HepG2 (cell line): ENCODE data around the gene NOP9. TPM values are rescaled to one million over a fixed set of nuclear protein-coding genes. Genes with fewer than 3 reads are reported as not detected.

Source experiments
- ARID2 ChIP-seq: sonication (generic); formaldehyde crosslinking; IDR thresholded peaks from 2 replicates; pipeline ENCODE4 v1.8.1; 2022; ENCODE audit warnings: mild to moderate bottlenecking, missing genetic modification reagents, borderline replicate concordance
- GZF1 ChIP-seq: sonication (generic); formaldehyde crosslinking; IDR thresholded peaks from 2 replicates; pipeline ENCODE4 v1.5.1; 2020; ENCODE audit warnings: mild to moderate bottlenecking, missing genetic modification reagents
- HDAC1 ChIP-seq: sonication (generic); formaldehyde crosslinking; IDR thresholded peaks from 2 replicates; pipeline ENCODE4 v1.5.1; 2020; ENCODE audit warnings: mild to moderate bottlenecking, missing genetic modification reagents
- NONO ChIP-seq, 2 experiments: fragments of 450-650 bp in 1 of 2; sonication (generic) in 1 of 2; formaldehyde crosslinking in 1 of 2; IDR thresholded peaks in 1 of 2; conservative IDR thresholded peaks in 1 of 2; 2 replicates each; pipeline versions ENCODE4 v1.6.1 to v1.8.0; 2017 to 2022; ENCODE audit warnings: mild to moderate bottlenecking in 1 of 2, missing genetic modification reagents in 1 of 2, moderate library complexity in 1 of 2
- ONECUT2 ChIP-seq: sonication (generic); formaldehyde crosslinking; IDR thresholded peaks from 2 replicates; pipeline ENCODE4 v1.4.0; 2020; ENCODE audit warnings: missing genetic modification reagents
- SP2 ChIP-seq: sonication (generic); formaldehyde crosslinking; IDR thresholded peaks from 2 replicates; pipeline ENCODE4 v1.5.1; 2020; ENCODE audit warnings: mild to moderate bottlenecking, missing genetic modification reagents
- SP4 ChIP-seq: sonication (generic); formaldehyde crosslinking; IDR thresholded peaks from 2 replicates; pipeline ENCODE4 v1.8.1; 2023; ENCODE audit warnings: mild to moderate bottlenecking, missing genetic modification reagents
- STAG1 ChIP-seq: sonication (generic); formaldehyde crosslinking; IDR thresholded peaks from 2 replicates; pipeline ENCODE4 v1.4.0; 2020; ENCODE audit warnings: missing genetic modification reagents
- TFDP1 ChIP-seq: IDR thresholded peaks from 2 replicates; pipeline ENCODE4 v1.6.1; 2016; ENCODE audit warnings: missing compliant biosample characterization, missing genetic modification reagents, borderline replicate concordance
- ZBTB1 ChIP-seq: sonication (generic); formaldehyde crosslinking; IDR thresholded peaks from 2 replicates; pipeline ENCODE4 v1.4.0; 2020; ENCODE audit warnings: missing genetic modification reagents, borderline replicate concordance
- ZNF318 ChIP-seq: sonication (generic); formaldehyde crosslinking; IDR thresholded peaks from 2 replicates; pipeline ENCODE4 v1.4.0; 2020; ENCODE audit warnings: mild to moderate bottlenecking, missing genetic modification reagents
- ZNF414 ChIP-seq: sonication (generic); formaldehyde crosslinking; IDR thresholded peaks from 2 replicates; pipeline ENCODE4 v1.5.0; 2020; ENCODE audit warnings: missing genetic modification reagents
- ZNF501 ChIP-seq: sonication (generic); formaldehyde crosslinking; IDR thresholded peaks from 2 replicates; pipeline ENCODE4 v1.5.1; 2020; ENCODE audit warnings: mild to moderate bottlenecking, moderate library complexity, missing genetic modification reagents
- ZNF607 ChIP-seq: sonication (generic); formaldehyde crosslinking; IDR thresholded peaks from 2 replicates; pipeline ENCODE4 v1.5.1; 2020; ENCODE audit warnings: missing genetic modification reagents, mild to moderate bottlenecking, borderline replicate concordance
- polyA plus RNA-seq, 8 experiments: library from polyadenylated mRNA; depleted of rRNA in 3 of 8; stranded (reverse) in 7 of 8; unstranded in 1 of 8; fragments of >200 nt; fragmentation: Illumina TruSeq in 4 of 8; extraction: Trizol in 4 of 8; gene quantifications; 2 replicates each; pipeline versions ENCODE4 v1.2.1 to v1.2.3, GENCODE V29; 2011 to 2016; ENCODE audit warnings: low read depth in 4 of 8, missing spikeins in 1 of 8, mixed read lengths in 1 of 8; ENCODE audit not compliant: insufficient read depth in 1 of 8
- total RNA-seq, 5 experiments: library from RNA; depleted of rRNA; stranded (reverse); fragments of >200 nt; fragmentation: Illumina TruSeq; extraction: Trizol; gene quantifications; 2 replicates each; pipeline ENCODE4 v1.2.3, GENCODE V29; 2016; ENCODE audit warnings: low read depth in 1 of 5

NOP9 gene
- total and polyA plus RNA-seq, 2 of the 13 experiments (the other 11 are each of a cell fraction or from before 2014, with no cell fraction given) = 24.5 to 61.6 TPM

- TF ChIP-seq HDAC1 (CRISPR knock-in tag) (0 out of 2 replicates have a peak, but pooled peaks have one; percentile 12), SP2 (CRISPR knock-in tag) (0 out of 2 replicates have a peak, but pooled peaks have one; percentile 4), ARID2 (CRISPR knock-in tag) (peak; percentile 59; the same call in 1 of the 2 replicates), SP4 (CRISPR knock-in tag) (no peak), ZNF501 (CRISPR knock-in tag) (0 out of 2 replicates have a peak, but pooled peaks have one; percentile 15), ZNF607 (peak; percentile 9; the same call in 1 of the 2 replicates), ZNF414 (CRISPR knock-in tag) (peak; percentile 67; the same call in 1 of the 2 replicates), STAG1 (CRISPR knock-in tag) (no peak), GZF1 (CRISPR knock-in tag) (0 out of 2 replicates have a peak, but pooled peaks have one; percentile 74), ONECUT2 (CRISPR knock-in tag) (no peak), ZBTB1 (CRISPR knock-in tag) (0 out of 2 replicates have a peak, but pooled peaks have one; percentile 40), NONO (IDR thresholded peaks at IDR 0.05) (no peak), NONO (CRISPR knock-in tag; conservative IDR thresholded peaks at IDR 0.05) (no peak), ZNF318 (CRISPR knock-in tag) (peak; percentile 72; the same call in 1 of the 2 replicates), TFDP1 (CRISPR knock-in tag) (no peak)
These were observed 47.8 kb upstream of the NOP9 start (continued) for GRCh38 chr14:24251880-24252288.
